KOPT-K1 (cell line): ENCODE measurements around the gene ABCA2.

ENCODE experiments used
- H3K27ac ChIP-seq: fragments of 200-600 bp; sonication (generic); 2 replicates; pipeline ENCODE4 v1.5.1; 2016; ENCODE audit warnings: antibody characterized with exemption, mild to moderate bottlenecking, low read depth, low read length; ENCODE audit not compliant: poor library complexity, severe bottlenecking
- H3K36me3 ChIP-seq: fragments of 200-600 bp; sonication (generic); 2 replicates; pipeline ENCODE4 v1.5.1; 2017; ENCODE audit warnings: antibody characterized with exemption, mild to moderate bottlenecking, low read length, moderate library complexity; ENCODE audit not compliant: insufficient read depth
- H3K9me3 ChIP-seq: fragments of 200-600 bp; sonication (generic); 2 replicates; pipeline ENCODE4 v1.5.1; 2017; ENCODE audit warnings: antibody characterized with exemption, low read length, mild to moderate bottlenecking; ENCODE audit not compliant: insufficient read depth, poor library complexity, severe bottlenecking

ABCA2 gene

GRCh38 chr9:137054932-137055384 is 26.9 kb upstream of the ABCA2 start:
- H3K36me3 ChIP-seq: no peaks in the 10 kb centered on the region
- H3K9me3 ChIP-seq: no peaks in the 10 kb centered on the region
- H3K27ac ChIP-seq: no peak overlapping the region

DNA sequence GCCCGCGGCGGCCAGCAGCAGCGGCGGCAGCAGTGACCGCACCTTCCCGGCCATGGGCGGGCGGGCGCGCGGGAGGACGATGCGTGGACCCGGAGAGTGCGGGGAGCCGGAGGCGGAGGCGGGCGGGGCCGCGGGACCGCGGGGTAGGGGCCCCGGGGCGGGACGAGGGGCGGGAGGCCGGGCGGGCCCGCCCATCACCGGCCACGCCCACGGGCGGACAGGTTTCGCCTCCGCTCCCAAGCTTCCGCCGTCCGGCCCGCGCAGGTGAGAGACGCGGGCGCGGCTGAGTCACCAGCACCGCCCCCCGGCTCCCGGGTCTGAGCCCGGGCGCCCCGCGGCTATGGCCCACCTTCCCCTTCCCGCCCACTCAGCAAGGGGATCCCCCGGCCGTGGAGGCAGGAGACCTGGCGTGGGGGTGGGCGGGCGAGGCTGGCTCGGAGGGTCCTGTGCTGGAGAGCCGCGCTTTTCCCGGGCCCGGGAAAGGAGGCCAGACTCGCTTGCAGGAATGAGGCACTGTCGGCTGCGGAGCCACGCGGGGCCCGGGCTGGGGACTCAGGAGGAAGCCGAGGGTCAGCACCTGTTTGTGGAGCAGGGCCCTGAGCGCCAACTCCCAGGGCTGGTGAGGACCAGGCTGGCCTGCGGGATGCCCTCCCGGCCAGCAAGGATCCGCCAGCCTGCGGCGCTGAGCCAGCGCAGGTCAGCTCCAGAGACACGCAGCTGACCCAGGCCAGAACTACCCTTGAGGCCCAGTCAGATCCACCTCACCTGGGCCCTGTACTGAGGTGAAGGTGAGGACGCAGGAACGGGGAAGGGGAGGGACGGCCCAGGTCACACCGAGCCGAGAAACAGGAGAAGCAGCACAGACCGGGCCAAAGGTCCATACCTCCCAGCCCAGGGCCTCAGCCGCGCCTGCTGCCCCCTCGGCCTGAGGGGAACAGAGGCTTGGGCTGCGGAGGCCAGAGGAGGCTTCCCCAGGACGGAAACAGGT is 26.2 kb upstream of the ABCA2 start, which contains the start of gene ENTPD2:
ENTPD2 (minus strand) TSS at position 118 of the 988 bp plus-strand sequence; CDS start at position 54, 64 bp downstream.
- Histone ChIP-seq H3K9me3 (no peaks in the 10 kb centered on the region), H3K27ac (no peak within 1 kb of the TSS), H3K36me3 (no peaks in the 10 kb centered on the region)

DNA sequence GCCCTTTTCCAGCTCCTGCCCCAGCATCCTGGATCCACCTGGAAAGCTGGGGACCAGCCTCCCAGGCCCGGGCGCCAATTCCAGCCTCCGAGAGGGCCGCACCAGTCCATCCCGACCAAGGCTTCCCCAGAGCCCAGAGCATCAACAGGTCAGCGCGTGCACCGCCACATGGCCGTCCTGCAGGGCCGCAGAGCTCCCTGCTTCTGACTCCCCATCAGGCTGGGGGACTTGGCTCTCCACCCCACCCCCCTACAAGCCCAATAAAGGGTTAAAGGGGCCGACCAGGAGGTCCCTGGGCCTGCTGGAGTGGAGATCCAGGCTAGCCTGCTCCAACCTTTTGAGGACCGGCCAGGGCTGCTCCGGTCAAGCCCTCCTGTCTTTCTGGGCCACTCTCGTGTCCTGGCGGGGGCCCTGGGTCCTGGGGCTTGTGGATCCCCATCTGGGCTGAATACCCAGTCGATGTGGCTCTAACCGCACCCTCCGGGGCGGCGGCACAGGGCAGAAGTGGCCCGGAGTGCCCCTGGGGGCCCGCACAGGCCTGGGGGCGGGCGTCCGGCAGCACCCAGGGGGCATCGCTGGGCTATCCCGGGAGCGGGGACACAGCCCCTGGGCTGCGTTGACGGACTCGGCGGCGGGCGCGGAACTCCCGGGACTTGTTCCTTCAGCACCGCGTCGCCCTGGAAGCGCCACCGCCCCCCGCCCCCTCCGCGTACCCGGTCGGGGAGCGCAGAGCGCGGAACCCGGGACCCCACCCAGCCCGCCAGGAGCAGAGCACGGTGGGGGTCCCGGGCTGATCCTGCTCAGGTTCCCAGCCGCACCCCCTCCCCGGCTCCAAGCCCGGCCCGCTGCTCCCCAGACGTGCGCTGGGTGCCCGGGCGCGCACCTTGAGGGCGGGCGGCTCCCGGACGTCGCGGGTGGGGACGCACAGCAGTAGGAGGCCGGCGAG is 25.2 kb upstream of the ABCA2 start:
- Histone ChIP-seq H3K27ac (no peak overlapping the region), H3K9me3 (no peaks in the 10 kb centered on the region), H3K36me3 (no peaks in the 10 kb centered on the region)

GRCh38 chr9:137052293-137052692 is 24.3 kb upstream of the ABCA2 start:
- H3K9me3 ChIP-seq: no peaks in the 10 kb centered on the region
- H3K36me3 ChIP-seq: no peaks in the 10 kb centered on the region
- no peak overlapping the region for H3K27ac ChIP-seq

DNA sequence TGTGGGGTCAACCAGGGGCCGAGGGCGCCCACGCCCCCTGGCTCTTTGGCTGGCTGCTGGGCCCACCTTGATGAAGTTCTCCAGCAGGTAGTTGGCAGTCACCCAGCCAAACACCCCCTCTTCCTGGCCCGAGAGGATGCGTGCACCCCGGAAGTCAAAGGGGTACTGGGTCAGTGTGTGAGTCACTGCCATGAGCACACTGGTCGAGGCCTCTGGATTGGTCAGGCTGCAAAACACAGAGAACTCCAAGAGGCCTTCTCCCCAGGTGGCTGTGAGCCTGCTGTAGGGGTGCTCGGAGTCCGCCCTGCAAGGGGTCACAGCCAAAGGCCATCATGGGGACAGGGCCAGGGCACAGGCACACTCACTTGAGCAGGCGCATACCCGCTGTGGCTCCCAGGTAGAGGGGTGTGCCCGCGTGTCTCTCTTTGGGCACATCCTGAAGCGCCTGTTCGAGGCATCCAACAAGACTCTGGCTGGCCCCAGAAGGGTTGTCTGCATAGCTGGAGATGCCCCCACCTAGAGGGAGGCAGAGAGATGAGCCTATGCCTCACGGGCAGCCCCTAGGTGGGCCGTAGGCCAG is 23.2 kb upstream of the ABCA2 start:
- Histone ChIP-seq H3K36me3 (no peaks in the 10 kb centered on the region), H3K9me3 (no peaks in the 10 kb centered on the region), H3K27ac (no peak overlapping the region)

- Histone ChIP-seq H3K9me3 (no peaks in the 10 kb centered on the region), H3K27ac (no peak overlapping the region), H3K36me3 (no peaks in the 10 kb centered on the region)
Measured at GRCh38 chr9:137050570-137050969, 22.5 kb upstream of the ABCA2 start.

- Histone ChIP-seq H3K9me3 (no peaks in the 10 kb centered on the region), H3K27ac (no peak overlapping the region), H3K36me3 (no peaks in the 10 kb centered on the region)
Measured at GRCh38 chr9:137049544-137050449, 21.8 kb upstream of the ABCA2 start.

DNA sequence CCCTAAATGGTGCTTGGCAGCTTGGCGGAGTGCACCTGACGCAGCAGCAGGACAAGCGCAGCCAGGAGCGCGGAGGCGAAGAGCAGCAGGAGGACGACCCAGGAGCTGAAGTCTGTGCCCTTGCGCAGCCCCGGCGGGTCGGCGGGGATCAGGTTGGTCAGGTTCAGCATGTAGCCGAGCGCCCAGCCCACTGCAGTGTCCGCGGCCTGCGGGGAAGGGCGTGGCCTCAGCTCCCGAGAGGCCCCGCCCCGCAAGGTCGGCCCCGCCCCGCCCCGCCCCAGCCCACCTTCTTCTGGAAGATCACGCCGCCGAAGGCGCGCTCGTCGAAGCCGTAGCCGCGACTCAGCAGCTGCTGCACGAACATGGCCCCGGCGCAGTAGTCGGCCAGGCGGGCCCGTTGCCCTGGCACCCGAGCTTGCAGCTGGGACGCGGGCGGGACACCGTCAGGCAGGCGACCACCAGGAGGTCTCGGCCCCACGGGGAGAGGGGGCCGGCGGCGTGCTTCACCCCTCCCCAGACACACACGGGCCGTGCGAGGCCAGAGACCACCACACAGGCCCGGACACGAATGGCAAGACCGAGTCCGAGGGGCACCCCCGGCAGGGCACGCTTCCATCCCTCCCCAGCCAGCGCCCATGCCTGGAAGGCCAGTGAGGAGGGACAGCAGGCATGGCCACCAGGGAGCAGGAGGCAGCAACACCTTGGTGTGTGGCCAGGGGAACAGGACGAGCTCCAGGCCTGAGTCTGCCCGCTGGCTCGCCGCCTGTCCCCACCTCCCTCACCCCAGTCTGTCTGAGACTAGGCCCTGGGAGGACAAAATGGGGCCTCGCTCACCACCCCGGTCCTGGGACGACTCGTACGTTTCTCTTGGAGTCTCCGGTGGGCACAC is 20.9 kb upstream of the ABCA2 start:
- H3K27ac ChIP-seq: no peak overlapping the region
- no peaks in the 10 kb centered on the region for H3K9me3 ChIP-seq
- no peaks in the 10 kb centered on the region for H3K36me3 ChIP-seq

DNA sequence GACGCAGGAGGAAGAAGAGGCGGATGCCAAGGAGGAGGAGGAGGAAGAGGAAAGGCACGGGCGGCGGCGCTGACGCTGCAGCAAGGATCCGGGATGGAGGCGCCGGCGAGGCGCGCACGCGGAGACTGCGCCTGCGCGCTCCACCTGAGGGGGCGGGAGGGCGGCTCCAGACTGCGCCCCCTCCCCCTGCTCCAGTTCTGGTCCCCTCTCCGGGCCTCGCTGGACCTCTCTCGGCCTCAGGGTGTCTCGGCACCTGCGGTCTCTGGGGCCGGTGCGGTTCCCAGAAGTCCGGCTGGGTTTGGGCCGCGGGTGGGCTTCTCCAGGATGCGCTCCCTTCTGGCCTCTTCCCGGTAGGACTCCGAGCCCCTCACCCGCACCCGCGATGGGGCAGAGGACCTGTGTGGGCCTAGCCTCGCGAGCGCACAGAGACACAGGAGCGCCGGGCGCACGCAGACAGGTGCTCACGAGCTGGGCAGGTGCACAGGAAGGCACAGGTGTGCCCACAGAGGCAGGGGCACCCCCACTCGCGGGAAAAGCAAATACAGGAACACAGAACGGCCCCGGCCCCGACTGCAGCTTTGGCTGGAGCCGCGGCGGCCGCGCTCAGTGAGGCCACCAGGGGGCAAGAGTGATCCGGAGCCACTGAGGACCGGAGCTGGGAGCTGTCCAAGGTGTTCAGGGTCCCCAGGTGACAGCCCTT is 18.2 kb upstream of the ABCA2 start, which contains the start of gene NPDC1:
NPDC1 (minus strand) TSS at position 90 of the 700 bp plus-strand sequence. CDS start 188 bp downstream, outside the sequence.
- no peaks in the 10 kb centered on the region for H3K9me3 ChIP-seq
- no peaks in the 10 kb centered on the region for H3K36me3 ChIP-seq
- H3K27ac ChIP-seq: no peak within 1 kb of the TSS

DNA sequence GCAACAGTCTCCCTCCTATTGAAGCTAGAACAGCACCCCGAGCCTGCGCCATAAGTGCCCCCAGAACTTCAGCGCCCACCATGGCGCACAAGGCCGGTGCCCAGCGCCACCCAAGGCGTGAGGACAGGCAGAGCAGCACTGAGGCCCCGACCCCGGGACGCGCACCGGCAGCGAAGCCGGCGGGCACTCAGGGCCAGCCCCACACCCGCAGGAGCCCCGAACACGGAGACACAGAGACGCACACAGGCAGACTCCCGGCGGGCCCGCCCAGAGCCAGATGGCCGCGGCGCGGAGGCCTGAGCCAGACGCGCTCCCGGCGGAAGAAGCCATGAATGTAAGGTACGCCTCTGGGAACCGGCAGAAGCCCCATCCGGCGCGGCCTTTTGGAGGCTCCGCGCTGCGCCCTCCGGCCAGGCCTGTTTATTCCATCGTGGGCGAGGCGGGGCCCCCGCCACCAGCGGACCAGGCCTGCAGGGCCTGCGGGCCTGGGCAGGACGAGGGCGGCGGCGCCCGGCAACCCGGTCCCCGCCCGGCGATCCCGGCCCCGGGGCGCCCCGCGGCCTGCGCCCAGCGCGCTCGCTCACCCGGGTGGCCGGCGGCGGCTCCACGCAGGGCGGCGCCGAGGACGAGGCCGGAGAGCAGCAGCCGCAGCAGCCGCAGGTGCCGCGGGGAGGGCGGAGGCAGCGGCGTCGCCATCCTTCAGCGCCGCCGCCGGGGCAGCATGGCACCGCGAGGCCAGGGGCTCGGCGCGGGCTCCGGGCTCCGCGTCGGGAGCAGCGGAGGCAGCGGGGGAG is 17.5 kb upstream of the ABCA2 start:
- Histone ChIP-seq H3K36me3 (no peaks in the 10 kb centered on the region), H3K27ac (no peak overlapping the region), H3K9me3 (no peaks in the 10 kb centered on the region)

DNA sequence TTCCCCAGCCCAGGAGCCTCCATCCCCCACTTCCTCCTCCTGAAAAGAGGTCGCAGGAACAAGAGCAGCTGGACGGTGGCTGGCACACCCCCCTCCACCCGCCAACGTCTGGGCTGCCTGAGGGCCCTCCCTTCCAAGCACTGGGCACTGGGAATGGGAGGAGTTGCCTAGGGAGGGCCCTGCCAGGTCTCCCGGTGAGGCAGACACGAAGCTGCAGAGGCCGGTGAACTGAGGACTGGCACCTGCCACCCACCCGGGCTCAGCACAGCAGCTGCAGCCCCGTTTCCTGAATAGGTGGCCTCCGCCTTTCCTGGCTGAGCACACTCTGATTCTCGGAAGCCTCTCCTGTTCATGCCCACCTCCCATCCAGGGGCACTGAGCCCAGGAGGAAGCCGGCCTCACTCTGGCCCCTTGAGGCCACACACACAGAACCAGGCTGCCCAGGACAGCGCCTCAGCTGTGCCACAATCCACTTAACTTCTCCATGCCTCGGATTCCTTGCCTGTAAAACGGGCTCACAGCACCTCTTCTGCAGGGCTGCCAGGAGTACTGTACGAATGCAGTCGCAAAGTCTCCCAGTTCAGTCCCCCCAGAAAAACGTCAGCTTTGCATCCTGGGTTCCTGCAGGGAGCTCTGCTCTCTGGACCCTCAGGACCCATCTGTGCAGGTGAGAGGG is 16.6 kb upstream of the ABCA2 start:
- H3K27ac ChIP-seq: no peak overlapping the region
- no peaks in the 10 kb centered on the region for H3K9me3 ChIP-seq
- no peaks in the 10 kb centered on the region for H3K36me3 ChIP-seq

DNA sequence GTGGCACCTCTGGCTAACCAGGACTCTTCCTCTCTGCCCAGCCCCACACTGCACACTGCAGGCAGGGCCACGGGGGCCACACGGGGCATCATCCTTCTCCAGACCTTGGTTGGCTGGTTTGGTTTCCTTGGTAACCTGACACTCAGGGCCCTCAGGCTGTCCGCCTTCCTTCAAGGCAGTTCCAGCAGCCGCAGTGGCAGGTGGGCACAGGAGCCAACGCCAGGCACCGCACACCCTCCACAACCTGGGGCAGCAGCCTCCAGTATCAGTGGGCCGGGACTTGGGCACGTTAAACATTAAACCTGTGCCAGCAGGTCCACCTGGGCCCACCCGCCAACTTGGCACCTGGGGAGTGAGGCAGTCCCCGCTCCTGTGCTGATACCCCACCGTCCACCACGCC is 16.0 kb upstream of the ABCA2 start:
- no peaks in the 10 kb centered on the region for H3K9me3 ChIP-seq
- no peak overlapping the region for H3K27ac ChIP-seq
- no peaks in the 10 kb centered on the region for H3K36me3 ChIP-seq
